Parathyroid adenoma (tissue), 2 donors: Measurements from ENCODE around the gene SLC48A1.

ENCODE experiments used
- H2AFZ ChIP-seq: fragments of 300-600 bp; sonication (generic); one replicate; pipeline ENCODE4 v1.7.0; 2017; ENCODE audit warnings: antibody characterized with exemption, mild to moderate bottlenecking
- H3K27ac ChIP-seq: fragments of 300-600 bp; sonication (generic); one replicate; pipeline ENCODE4 v1.7.0; 2017
- H3K27me3 ChIP-seq: fragments of 300-600 bp; sonication (generic); one replicate; pipeline ENCODE4 v1.7.0; 2017; ENCODE audit warnings: low read length; ENCODE audit not compliant: control insufficient read depth, insufficient read depth
- H3K36me3 ChIP-seq: fragments of 300-600 bp; sonication (generic); one replicate; pipeline ENCODE4 v1.7.0; 2017; ENCODE audit warnings: low read length; ENCODE audit not compliant: control insufficient read depth, insufficient read depth
- H3K4me1 ChIP-seq: fragments of 300-600 bp; sonication (generic); one replicate; pipeline ENCODE4 v1.7.0; 2017; ENCODE audit warnings: control low read depth
- H3K4me2 ChIP-seq: fragments of 300-600 bp; sonication (generic); one replicate; pipeline ENCODE4 v1.7.0; 2017; ENCODE audit warnings: low read length
- H3K4me3 ChIP-seq: fragments of 300-600 bp; sonication (generic); one replicate; pipeline ENCODE4 v1.7.0; 2017; ENCODE audit warnings: low read depth, low read length
- H3K79me2 ChIP-seq: fragments of 300-600 bp; sonication (generic); one replicate; pipeline ENCODE4 v1.7.0; 2017; ENCODE audit warnings: control low read depth
- H3K9ac ChIP-seq: fragments of 300-600 bp; sonication (generic); one replicate; pipeline ENCODE4 v1.7.0; 2017; ENCODE audit warnings: mild to moderate bottlenecking
- H3K9me3 ChIP-seq: fragments of 300-600 bp; sonication (generic); one replicate; pipeline ENCODE4 v1.7.0; 2017; ENCODE audit warnings: low read length; ENCODE audit not compliant: control insufficient read depth
- CTCF ChIP-seq: fragments of 300-600 bp; sonication (generic); IDR thresholded peaks from one replicate; pipeline ENCODE4 v1.7.0; 2017; ENCODE audit warnings: antibody characterized with exemption, mild to moderate bottlenecking
- donor health status: primary hyperparathyroidism.

Gene SLC48A1

GRCh38 chr12:47824635-47825034 is 51.6 kb downstream of the SLC48A1 start:
- Histone ChIP-seq H3K4me2 (no peak overlapping the region), H3K4me3 (no peak overlapping the region), H3K9ac (no peak overlapping the region), H3K27me3 (no peaks in the 10 kb centered on the region), H3K79me2 (no peaks in the 10 kb centered on the region), H2AFZ (no peak overlapping the region), H3K27ac (no peak overlapping the region), H3K4me1 (peaks cover 25% of the 10 kb centered on the region), H3K9me3 (no peaks in the 10 kb centered on the region), H3K36me3 (no peaks in the 10 kb centered on the region)
- TF ChIP-seq CTCF, result no peak

- no peak overlapping the region for H3K27ac ChIP-seq
- no peaks in the 10 kb centered on the region for H3K79me2 ChIP-seq
- TF ChIP-seq CTCF, result no peak
- no peak overlapping the region for H3K4me3 ChIP-seq
- peaks cover 28% of the 10 kb centered on the region for H3K4me1 ChIP-seq
- no peaks in the 10 kb centered on the region for H3K27me3 ChIP-seq
- no peak overlapping the region for H3K4me2 ChIP-seq
- no peaks in the 10 kb centered on the region for H3K36me3 ChIP-seq
- no peak overlapping the region for H3K9ac ChIP-seq
- H3K9me3 ChIP-seq, result no peaks in the 10 kb centered on the region
- no peak overlapping the region for H2AFZ ChIP-seq
Measured at GRCh38 chr12:47825173-47825639, 52.2 kb downstream of the SLC48A1 start.

GRCh38 chr12:47828008-47828975 is 55.3 kb downstream of the SLC48A1 start:
- H3K36me3 ChIP-seq, result no peaks in the 10 kb centered on the region
- no peaks in the 10 kb centered on the region for H3K79me2 ChIP-seq
- no peaks in the 10 kb centered on the region for H3K9me3 ChIP-seq
- no peaks in the 10 kb centered on the region for H3K27me3 ChIP-seq
- no peak overlapping the region for H3K4me2 ChIP-seq
- peaks cover 21% of the 10 kb centered on the region for H3K4me1 ChIP-seq
- TF ChIP-seq CTCF, result no peak
- H3K9ac ChIP-seq, result no peak overlapping the region
- peak overlapping the region; percentile 94 for H2AFZ ChIP-seq
- H3K4me3 ChIP-seq, result peak overlapping the region; percentile 44
- peak overlapping the region; percentile 97 for H3K27ac ChIP-seq

- peaks cover 21% of the 10 kb centered on the region for H3K4me1 ChIP-seq
- H3K27me3 ChIP-seq, result no peaks in the 10 kb centered on the region
- H2AFZ ChIP-seq, result peak overlapping the region; percentile 94
- peak overlapping the region; percentile 56 for H3K4me2 ChIP-seq
- H3K27ac ChIP-seq, result peak overlapping the region; percentile 97
- H3K9me3 ChIP-seq, result no peaks in the 10 kb centered on the region
- no peaks in the 10 kb centered on the region for H3K79me2 ChIP-seq
- peak overlapping the region; percentile 48 for H3K9ac ChIP-seq
- no peaks in the 10 kb centered on the region for H3K36me3 ChIP-seq
- H3K4me3 ChIP-seq, result peak overlapping the region; percentile 44
- TF ChIP-seq CTCF, result no peak
Measured at GRCh38 chr12:47828976-47829482, 56.0 kb downstream of the SLC48A1 start.
